Islet precursor cell (in vitro differentiated cells): Measurements from ENCODE around the gene HTR3E.
"Not testable (repeated sequence)": the region's sequence is repeated elsewhere in the genome, so short reads cannot be mapped to it uniquely, and the experiment has no call there.

Experiments
- DNase-seq: peaks from one replicate; pipeline ENCODE4 v3.0.0-alpha.2; 2018

HTR3E gene

GRCh38 chr3:184116017-184116416 is 19.2 kb downstream of the HTR3E start:
- no peak for DNase-seq

DNA sequence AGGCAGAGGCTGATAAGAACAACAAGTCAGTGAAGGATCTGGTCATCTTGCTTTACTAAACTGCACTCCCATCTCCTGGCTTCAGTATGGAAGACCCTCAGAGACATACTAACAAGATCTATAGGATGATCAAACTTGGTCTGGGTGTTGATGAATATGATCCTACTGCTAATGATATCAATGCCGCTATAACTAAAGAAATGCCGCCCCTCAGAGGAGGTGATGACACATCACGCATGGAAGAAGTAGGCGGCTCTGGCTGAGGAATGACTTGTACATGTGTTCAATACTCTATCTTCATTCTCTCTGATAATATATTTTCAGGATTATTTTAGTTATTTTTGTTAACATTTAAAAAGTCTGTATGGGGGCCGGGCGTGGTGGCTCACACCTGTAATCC is 20.8 kb downstream of the HTR3E start:
- DNase-seq: no peak

- not testable (repeated sequence) for DNase-seq
Observed at GRCh38 chr3:184121031-184121430, 24.2 kb downstream of the HTR3E start.

DNA sequence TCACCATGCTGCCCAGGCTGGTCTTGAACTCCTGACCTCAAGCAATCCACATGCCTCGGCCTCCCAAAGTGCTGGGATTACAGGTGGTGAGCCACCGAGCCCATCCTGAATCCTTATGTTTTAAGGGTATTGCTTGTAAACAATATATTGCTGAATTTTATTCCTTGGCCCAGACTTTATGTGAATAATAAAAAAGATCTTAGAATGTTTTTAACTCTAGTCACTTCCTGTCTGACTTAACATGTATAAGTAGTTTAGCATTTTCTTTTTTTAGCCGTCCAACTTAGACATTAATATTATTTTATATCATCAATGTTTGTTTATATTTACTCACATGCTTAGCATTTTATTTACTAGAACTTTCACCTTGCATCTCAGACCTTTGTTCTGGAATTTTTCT is 29.1 kb downstream of the HTR3E start:
- no peak for DNase-seq

GRCh38 chr3:184129012-184129411 is 32.1 kb downstream of the HTR3E start:
- peak; percentile 79 for DNase-seq

- DNase-seq: no peak
Observed at GRCh38 chr3:184132945-184133344, 36.1 kb downstream of the HTR3E start.

DNA sequence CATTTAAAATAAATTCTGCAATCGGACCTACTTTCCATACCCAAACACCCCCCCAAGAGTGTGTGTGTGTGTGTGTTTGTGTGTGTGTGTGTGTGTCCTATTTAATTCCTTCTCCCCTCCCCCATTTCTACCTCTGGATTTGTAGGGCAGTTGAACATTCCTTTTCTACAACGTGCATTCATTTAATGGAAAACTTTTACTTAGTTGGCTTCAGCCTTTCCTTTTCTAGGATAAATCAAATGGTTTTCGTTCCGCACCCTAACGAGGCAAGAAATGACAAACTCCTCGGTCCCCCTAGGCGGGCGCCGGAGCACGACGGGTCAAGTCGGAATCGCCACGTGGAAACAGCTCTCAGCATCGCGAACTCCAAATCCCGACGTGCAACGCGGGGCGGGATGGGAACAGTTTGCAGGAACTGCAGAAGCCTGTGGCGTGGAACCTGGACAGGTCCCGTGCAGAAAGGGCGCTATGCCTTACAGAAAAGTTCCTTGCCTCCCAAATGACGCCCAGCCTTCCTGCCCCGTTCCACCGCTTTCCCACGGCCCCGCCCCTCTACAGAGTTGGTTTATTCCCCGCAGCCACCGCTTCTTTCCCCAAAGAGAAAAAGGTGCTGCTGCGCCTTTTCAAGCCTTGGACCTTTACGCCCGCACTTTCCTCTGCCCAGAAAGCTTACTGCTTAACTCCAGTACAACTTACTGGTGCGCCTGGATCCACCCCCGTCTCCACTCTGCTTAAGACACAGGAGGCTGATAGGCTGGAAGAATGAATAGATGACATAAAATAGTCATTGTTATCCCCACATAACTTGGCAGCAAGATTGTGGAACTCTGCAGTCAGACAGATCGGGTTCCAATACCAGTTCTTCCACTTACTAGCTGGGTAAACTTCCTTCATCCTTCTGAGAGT is 37.2 kb downstream of the HTR3E start:
- DNase-seq: peak; percentile 91

DNA sequence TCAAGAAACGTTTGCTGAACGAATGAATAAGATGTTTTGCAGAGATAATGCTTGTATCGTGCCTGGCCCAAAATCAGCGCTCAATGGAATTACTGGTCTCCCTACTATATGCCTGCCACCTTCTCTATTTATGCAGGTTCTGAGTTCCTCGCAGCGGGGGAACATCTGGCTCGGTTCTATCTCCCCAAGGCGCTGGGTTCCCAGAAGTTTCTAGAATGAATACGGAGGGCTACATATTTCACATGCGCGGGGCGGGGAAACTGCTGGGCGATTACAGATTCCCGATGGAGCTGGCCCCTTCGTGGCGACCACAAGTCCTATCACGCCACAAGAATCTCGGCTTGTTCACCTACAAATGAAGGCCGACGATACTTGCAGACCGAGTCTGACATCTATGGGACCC is 37.9 kb downstream of the HTR3E start:
- DNase-seq: no peak

DNA sequence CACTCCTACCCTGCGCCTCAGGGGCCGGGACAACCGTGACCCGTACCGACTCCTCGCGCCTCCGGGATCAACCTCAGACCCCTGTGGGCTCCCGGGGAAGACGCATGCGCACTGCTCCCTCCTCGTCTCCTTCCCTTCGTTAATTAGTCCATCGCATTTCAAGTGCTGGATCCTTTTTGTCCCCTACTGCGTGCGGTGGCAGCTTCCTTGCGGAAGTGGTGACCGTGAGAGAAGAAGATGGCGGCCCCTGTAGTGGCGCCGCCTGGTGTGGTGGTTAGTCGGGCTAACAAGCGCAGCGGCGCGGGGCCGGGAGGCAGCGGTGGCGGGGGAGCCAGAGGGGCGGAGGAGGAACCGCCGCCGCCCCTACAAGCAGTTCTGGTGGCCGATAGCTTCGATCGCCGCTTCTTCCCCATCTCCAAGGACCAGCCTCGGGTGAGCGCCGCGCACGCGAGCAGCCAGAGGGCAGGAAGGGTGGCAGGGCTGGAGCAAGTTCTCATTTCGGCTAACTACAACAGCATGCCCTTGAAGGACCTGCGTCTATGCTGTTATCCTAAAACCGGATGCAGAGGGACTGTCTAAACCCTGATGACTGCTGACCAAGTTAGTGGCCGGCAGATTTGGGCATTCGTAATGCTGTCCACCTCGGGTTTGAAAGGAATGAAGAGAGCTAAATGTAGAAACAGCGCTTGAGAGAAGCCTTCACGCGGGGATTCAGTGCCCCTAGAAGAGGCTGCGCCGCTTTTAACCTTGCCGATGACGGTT is 38.5 kb downstream of the HTR3E start, which contains the start of gene EIF2B5:
Gene EIF2B5, plus strand, starts transcription at position 210 of the 762 bp plus-strand sequence. Its CDS starts 28 bp downstream, at position 238.
- peak; percentile 95 for DNase-seq

DNA sequence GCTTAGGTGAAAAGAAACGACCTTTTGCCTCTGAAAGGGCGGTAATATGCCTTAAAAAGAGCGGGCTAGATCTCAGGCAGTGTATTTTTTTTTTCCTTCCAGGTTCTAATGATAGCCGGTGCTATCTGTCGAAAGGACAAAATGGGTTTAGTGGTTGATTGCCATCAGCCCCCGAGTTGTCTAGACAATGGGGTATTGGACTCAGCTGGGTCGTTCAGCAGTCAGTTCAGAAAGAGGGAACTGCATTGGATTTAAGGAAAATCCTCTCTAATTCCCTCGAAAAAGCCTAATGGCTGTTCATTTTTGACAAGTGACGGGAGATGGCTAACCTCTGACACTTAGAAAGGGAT is 39.0 kb downstream of the HTR3E start:
- DNase-seq: no peak

GRCh38 chr3:184140436-184140835 is 43.6 kb downstream of the HTR3E start:
- DNase-seq: no peak

DNA sequence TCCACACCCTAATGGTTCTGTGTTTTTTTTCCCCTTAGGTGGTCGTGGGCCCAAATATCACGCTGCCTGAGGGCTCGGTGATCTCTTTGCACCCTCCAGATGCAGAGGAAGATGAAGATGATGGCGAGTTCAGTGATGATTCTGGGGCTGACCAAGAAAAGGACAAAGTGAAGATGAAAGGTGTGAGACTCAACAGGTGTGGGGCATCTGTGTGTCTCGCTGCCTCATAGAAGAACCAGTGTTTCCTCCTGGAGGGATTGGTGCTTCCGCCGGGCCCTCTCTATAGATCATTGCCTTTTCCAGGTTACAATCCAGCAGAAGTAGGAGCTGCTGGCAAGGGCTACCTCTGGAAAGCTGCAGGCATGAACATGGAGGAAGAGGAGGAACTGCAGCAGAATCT is 45.3 kb downstream of the HTR3E start:
- DNase-seq: no peak

DNA sequence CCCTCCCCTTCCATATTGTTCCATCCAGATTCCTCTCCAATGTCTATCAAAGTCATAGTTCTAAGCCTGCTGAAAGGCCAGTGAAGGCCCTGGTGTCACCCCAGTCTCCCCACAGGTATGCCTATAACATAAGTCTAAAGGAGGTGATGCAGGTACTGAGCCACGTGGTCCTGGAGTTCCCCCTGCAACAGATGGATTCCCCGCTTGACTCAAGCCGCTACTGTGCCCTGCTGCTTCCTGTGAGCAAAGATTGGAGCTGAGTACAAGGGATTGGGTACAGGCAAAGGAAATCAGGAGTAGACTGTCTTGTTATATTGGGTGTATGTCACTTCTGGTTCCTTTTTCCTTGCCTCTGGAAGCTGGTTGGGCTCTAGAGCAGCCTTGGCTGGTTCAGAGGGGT is 46.5 kb downstream of the HTR3E start:
- DNase-seq: no peak

- DNase-seq: no peak
Observed at GRCh38 chr3:184144505-184144904, 47.6 kb downstream of the HTR3E start.

DNA sequence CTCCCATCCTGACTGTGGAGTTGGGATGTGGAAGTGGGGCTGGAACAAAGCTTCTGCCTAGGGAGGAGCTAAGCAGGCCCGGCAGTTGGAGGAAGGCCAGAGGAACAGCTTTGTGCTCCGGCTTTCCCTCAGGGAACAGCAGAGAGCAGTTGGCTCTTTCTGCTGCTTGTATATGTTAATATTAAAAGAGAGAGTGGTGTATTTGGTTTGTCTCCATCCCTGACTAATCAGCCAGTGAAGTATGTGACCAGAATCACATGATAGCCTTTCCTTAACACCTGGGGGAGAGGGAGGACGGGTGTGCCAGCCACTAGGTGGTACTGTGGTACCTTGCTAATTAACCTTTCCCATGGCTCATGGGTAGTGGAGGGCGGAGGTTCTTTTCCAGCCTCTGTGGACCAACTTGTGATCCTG is 48.3 kb downstream of the HTR3E start:
- DNase-seq: peak; percentile 67

DNA sequence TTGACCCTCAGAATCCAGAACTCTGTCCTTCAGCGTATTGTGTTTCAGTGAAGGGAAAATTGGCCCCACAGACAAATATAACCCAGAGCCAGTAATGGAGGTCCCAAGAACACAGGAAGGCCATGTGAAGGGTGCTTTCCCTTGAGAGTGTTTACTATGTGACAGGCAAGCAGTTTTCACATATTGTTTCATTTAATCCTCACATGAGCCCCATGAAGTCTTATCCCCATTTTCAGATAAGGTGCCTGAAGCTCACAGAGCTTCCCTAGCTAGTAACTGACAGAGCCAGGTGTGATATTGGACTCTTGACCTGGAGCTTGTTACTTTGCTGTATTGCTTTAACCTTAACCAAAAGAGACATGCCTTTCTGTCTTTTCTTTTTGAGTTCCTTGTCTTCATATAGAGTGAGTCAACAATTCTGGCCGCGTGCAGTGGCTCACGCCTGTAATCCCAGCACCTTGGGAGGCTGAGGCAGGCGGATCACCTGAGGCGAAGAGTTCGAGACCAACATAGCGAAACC is 48.9 kb downstream of the HTR3E start:
- DNase-seq: no peak

- no peak for DNase-seq
Observed at GRCh38 chr3:184148076-184148475, 51.2 kb downstream of the HTR3E start.

- DNase-seq: no peak
Observed at GRCh38 chr3:184149123-184149522, 52.3 kb downstream of the HTR3E start.

DNA sequence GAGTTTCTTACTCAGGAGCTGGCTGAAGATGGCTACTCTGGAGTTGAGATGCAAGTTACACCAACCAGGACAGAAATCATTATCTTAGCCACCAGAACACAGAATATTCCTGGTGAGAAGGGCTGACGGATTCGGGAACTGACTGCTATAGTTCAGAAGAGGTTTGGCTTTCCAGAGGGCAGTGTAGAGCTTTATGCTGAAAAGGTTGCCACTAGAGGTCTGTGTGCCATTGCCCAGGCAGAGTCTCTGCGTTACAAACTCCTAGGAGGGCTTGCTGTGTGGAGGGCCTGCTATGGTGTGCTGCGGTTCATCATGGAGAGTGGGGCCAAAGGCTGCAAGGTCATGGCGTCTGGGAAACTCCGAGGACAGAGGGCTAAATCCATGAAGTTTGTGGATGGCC is 52.9 kb downstream of the HTR3E start:
- not testable (repeated sequence) for DNase-seq

DNA sequence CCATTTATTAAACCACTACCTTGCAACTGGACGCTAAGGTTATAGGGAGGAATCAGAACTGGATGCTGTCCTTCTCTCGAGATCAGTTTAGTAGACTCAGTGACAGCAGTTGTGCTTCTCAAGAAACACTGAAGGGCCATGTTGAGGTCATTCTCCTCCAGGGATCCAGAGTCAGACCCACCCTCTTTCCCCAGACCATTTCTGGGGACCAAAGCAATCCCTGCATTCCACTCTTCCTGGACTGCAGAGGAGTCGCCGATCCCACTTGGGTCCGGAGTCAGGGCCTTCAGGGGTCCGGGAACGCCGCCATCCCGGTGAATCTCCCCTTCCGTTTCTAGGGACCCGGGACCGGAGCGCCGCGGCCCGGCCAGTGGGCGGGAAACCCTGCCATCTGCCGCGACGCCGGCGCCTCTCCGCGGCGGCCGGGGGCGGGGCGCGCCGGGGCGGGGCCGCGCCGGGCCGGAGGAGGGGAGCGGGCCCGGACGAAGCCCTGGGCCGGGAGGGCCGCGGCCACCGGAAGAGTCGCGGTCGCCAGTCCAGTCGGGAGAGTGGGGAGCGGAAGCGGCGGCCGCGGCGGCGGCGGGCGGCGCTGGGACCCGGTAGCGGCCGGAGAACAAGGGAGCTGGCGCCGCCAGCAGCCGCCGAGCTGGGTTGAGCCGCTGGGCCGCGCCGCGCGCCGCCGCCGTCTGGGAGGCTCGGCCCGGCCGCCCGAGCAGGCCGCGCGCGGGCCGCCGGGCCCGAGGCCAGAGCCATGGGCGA is 58.2 kb downstream of the HTR3E start, which contains the start of gene DVL3:
Gene DVL3, plus strand, starts transcription at position 493 of the 759 bp plus-strand sequence. Its CDS starts 259 bp downstream, at position 752.
- peak; percentile 80 for DNase-seq

GRCh38 chr3:184155644-184156521 is 59.0 kb downstream of the HTR3E start:
- peak; percentile 73 for DNase-seq

DNA sequence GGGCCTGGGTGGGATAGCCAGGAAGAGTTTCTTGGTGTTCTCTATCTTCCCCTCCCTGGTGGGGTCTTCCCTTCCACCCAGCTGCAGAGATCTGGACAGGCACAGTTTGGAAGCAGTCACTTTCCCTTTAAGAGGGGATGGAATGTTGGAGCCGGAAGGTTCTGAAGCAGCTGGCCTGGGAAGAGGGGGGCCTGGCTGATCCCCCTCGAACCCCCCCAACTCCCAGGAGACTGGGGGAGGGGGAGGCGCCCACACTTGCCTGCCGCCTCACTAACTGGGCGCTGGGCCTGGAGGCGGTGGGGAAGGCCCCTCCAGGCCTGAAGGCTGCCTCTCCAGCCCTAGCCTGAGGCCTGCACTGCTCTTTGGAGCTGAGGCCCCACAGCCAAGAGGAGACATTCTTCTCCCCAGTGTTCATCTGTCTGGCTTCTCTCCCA is 59.7 kb downstream of the HTR3E start:
- DNase-seq: peak; percentile 80
